K562 (cell line): ENCODE measurements around the gene LPCAT2. TPM values are rescaled to one million over a fixed set of nuclear protein-coding genes. Genes with fewer than 3 reads are reported as not detected.
A peak's percentile ranks its signal among the peaks of the same experiment; 100 is the strongest.

ENCODE experiments used
- BHLHE40 ChIP-seq: IDR thresholded peaks from 2 replicates; pipeline ENCODE4 v1.6.1; 2011; ENCODE audit warnings: low read length, improper control_type of control experiment
- CBFA2T2 ChIP-seq: fragments of 450-650 bp; conservative IDR thresholded peaks from 2 replicates; pipeline ENCODE4 v1.6.1; 2017; ENCODE audit warnings: mild to moderate bottlenecking
- JUND ChIP-seq, 2 experiments: IDR thresholded peaks; 2 replicates in 1 of 2; 3 replicates in 1 of 2; pipeline ENCODE4 v1.6.1; 2011; ENCODE audit warnings: borderline replicate concordance in 2 of 2, low read depth in 2 of 2, low read length in 2 of 2, improper control_type of control experiment in 1 of 2, missing biosample characterization in 1 of 2, missing genetic modification characterization in 1 of 2, missing genetic modification reagents in 1 of 2
- KLF1 ChIP-seq: fragments of 450-650 bp; IDR thresholded peaks from 2 replicates; pipeline ENCODE4 v1.6.1; 2016; ENCODE audit warnings: missing genetic modification characterization, missing compliant biosample characterization
- MAX ChIP-seq: sonication (generic); formaldehyde crosslinking; IDR thresholded peaks from 2 replicates; pipeline ENCODE4 v1.9.0; 2022; ENCODE audit warnings: mild to moderate bottlenecking, missing genetic modification reagents
- MAZ ChIP-seq, 2 experiments: fragments of 450-650 bp in 1 of 2; sonication (generic) in 1 of 2; formaldehyde crosslinking; IDR thresholded peaks in 1 of 2; conservative IDR thresholded peaks in 1 of 2; 2 replicates each; pipeline versions ENCODE4 v1.4.0 to v1.5.0; 2020; ENCODE audit warnings: mild to moderate bottlenecking in 1 of 2, missing genetic modification reagents in 1 of 2
- MXI1 ChIP-seq: IDR thresholded peaks from 2 replicates; pipeline ENCODE4 v1.6.1; 2011; ENCODE audit warnings: low read depth, mild to moderate bottlenecking, improper control_type of control experiment, low read length
- TCF7 ChIP-seq: sonication (generic); IDR thresholded peaks from 2 replicates; pipeline ENCODE4 v1.6.1; 2016; ENCODE audit warnings: antibody characterized with exemption, borderline replicate concordance
- THRB ChIP-seq: fragments of 450-650 bp; formaldehyde crosslinking; conservative IDR thresholded peaks from 2 replicates; pipeline ENCODE4 v1.4.0; 2022; ENCODE audit warnings: mild to moderate bottlenecking, missing genetic modification characterization
- ZNF184 ChIP-seq: sonication (generic); formaldehyde crosslinking; IDR thresholded peaks from 2 replicates; pipeline ENCODE4 v1.5.0; 2020; ENCODE audit warnings: missing genetic modification reagents
- ZNF766 ChIP-seq: fragments of 200-800 bp; sonication (Bioruptor generic); conservative IDR thresholded peaks from 2 replicates; pipeline ENCODE4 v1.6.1; 2016; ENCODE audit warnings: missing genetic modification characterization, missing compliant biosample characterization
- polyA plus RNA-seq, 8 experiments: library from polyadenylated mRNA; depleted of rRNA in 4 of 8; stranded (reverse) in 5 of 8; unstranded in 3 of 8; fragments of >200 nt; fragmentation: Nextera tagmentation in 2 of 8; fragmentation: Illumina TruSeq in 1 of 8; extraction: Ambion mirVana in 2 of 8; extraction: Trizol in 1 of 8; gene quantifications; 2 replicates each; pipeline versions ENCODE4 v1.2.1 to v1.2.3, GENCODE V29; 2011 to 2014; ENCODE audit warnings: inconsistent platforms in 1 of 8, missing spikeins in 1 of 8
- total RNA-seq, 7 experiments: library from RNA; depleted of rRNA in 6 of 7; stranded (reverse); fragments of >200 nt in 6 of 7; fragmentation: Illumina TruSeq in 2 of 7; extraction: Trizol in 2 of 7; gene quantifications; 2 replicates each; pipeline versions ENCODE4 v1.2.1 to v1.2.3, GENCODE V29; 2011 to 2021; ENCODE audit warnings: low replicate concordance in 1 of 7
- TF ChIP-seq, protein P1 (sequence below), 2 experiments: fragments of 450-650 bp; conservative IDR thresholded peaks; 2 replicates each; pipeline ENCODE4 v1.6.1; 2017; ENCODE audit warnings: mild to moderate bottlenecking in 2 of 2, moderate library complexity in 2 of 2

Gene LPCAT2
- total and polyA plus RNA-seq, 9 of the 15 experiments (the other 6 are each of a cell fraction or from before 2014, with no cell fraction given) = 2.9 to 15.0 (median 7.3) TPM

GRCh38 chr16:55622930-55623561, 114.2 kb downstream of the LPCAT2 start (continued):
- peak; percentile 49 to 64; a peak in 1 of 4 replicates for TF ChIP-seq MAZ (CRISPR knock-in tag; conservative IDR thresholded peaks at IDR 0.05 in 1 of 2, IDR thresholded peaks at IDR 0.05 in 1 of 2)
- TF ChIP-seq, protein P1, sequence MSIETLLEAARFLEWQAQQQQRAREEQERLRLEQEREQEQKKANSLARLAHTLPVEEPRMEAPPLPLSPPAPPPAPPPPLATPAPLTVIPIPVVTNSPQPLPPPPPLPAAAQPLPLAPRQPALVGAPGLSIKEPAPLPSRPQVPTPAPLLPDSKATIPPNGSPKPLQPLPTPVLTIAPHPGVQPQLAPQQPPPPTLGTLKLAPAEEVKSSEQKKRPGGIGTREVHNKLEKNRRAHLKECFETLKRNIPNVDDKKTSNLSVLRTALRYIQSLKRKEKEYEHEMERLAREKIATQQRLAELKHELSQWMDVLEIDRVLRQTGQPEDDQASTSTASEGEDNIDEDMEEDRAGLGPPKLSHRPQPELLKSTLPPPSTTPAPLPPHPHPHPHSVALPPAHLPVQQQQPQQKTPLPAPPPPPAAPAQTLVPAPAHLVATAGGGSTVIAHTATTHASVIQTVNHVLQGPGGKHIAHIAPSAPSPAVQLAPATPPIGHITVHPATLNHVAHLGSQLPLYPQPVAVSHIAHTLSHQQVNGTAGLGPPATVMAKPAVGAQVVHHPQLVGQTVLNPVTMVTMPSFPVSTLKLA (conservative IDR thresholded peaks at IDR 0.05) = peak in 1 of 2 experiments; percentile 51; a peak in 1 of 4 replicates
- TF ChIP-seq ZNF184 (CRISPR knock-in tag) = no peak
- 0 out of 2 replicates have a peak, but pooled peaks have one; percentile 26 for TF ChIP-seq KLF1
- TF ChIP-seq THRB (CRISPR knock-in tag) = no peak
- peak; percentile 41; the same call in 1 of the 2 replicates for TF ChIP-seq ZNF766 (CRISPR knock-in tag)
- TF ChIP-seq BHLHE40 = peak; percentile 90
- peak; percentile 67 for TF ChIP-seq MAX
- peak; percentile 99 for TF ChIP-seq TCF7
- no peak for TF ChIP-seq MXI1
- peak; percentile 45; the same call in 1 of the 2 replicates for TF ChIP-seq JUND (IDR thresholded peaks at IDR 0.05; ENCODE audit: borderline replicate concordance, low read depth, low read length)
- peak; percentile 52; the same call in 1 of the 3 replicates for TF ChIP-seq JUND (tag; IDR thresholded peaks at IDR 0.05; ENCODE audit: borderline replicate concordance, low read depth, low read length)
- 0 out of 2 replicates have a peak, but pooled peaks have one; percentile 2 for TF ChIP-seq CBFA2T2
